ENCODE data around the gene GALNT14. TPM values are rescaled to one million over a fixed set of nuclear protein-coding genes. Genes with fewer than 3 reads are reported as not detected.

GALNT14 gene
- total and polyA plus RNA-seq, 10 donors: 2.7 to 18.5 (median 4.5) TPM

DNA sequence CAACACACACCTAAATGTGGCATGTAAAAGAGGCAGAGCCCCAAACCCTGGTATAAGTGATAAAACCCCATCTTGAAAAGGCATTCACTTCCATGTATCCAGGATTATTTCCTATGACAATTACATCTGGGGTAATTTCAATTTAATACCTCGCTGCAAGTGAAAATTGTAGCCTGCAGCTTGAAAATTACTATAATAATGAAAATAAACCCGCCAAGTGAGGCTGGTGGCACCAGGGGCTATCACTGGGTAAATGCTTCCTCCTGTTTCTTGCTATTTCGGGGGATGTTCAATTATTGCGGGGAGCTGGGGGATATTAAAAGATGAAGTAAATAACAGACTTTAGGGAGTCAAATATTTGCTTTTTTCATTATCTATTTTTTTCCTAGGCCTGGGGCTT is 171.5 kb downstream of the GALNT14 start:
- H3K36me3 ChIP-seq: peaks cover 0 to 7% (median 0%) of the 10 kb centered on the region in 6 donors
- DNase-seq: no peak
- no peak overlapping the region for H3K27ac ChIP-seq
- no peak overlapping the region for H3K4me3 ChIP-seq
- no peaks in the 10 kb centered on the region for H3K9me3 ChIP-seq
- no peaks in the 10 kb centered on the region for H3K27me3 ChIP-seq (replicated peaks in 1 of 7)
- intact Hi-C loops (cut with DNase I; ENCODE audit: low total_unique reads): no loop called here
- TF ChIP-seq, protein P1, sequence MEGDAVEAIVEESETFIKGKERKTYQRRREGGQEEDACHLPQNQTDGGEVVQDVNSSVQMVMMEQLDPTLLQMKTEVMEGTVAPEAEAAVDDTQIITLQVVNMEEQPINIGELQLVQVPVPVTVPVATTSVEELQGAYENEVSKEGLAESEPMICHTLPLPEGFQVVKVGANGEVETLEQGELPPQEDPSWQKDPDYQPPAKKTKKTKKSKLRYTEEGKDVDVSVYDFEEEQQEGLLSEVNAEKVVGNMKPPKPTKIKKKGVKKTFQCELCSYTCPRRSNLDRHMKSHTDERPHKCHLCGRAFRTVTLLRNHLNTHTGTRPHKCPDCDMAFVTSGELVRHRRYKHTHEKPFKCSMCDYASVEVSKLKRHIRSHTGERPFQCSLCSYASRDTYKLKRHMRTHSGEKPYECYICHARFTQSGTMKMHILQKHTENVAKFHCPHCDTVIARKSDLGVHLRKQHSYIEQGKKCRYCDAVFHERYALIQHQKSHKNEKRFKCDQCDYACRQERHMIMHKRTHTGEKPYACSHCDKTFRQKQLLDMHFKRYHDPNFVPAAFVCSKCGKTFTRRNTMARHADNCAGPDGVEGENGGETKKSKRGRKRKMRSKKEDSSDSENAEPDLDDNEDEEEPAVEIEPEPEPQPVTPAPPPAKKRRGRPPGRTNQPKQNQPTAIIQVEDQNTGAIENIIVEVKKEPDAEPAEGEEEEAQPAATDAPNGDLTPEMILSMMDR (IDR thresholded peaks at IDR 0.05 in 8 of 11, conservative IDR thresholded peaks at IDR 0.05 in 3 of 11): no peak
- TF ChIP-seq POLR2A (IDR thresholded peaks at IDR 0.05) (no peak), POLR2AphosphoS5 (IDR thresholded peaks at IDR 0.05) (no peak)
- no peaks in the 10 kb centered on the region for H3K4me1 ChIP-seq
- WGBS, 5 donors: 87 to 94% (median 94%) methylated on average over 4 of the region's 4 CpGs

DNA sequence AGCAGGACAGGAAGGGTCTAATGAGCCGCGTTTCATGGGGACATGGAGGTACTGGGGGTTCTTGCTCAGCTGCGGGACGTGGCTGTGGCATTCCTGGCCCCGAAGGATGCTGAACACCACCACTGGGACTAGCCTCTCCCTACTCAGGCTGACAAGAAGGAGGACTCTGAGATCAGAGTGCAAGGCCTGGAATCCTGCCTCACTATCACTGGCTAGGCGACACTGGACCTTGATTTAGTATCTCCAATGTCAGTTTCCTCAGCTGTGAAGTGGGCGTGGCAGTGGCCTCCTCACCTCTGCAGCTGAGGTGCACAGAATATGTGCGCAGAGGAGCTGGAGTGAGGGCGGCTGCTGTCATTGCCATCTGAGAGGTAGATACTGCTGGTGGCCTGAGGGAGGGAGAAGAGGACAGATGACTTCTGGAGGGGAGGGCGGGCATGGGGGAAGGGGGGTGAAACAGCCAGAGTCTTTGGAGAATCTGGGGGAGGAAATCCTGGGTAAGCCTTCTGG is 173.2 kb downstream of the GALNT14 start:
- Histone ChIP-seq H3K4me1 (no peaks in the 10 kb centered on the region), H3K27ac (no peak overlapping the region), H3K9me3 (no peaks in the 10 kb centered on the region), H3K4me3 (no peak overlapping the region), H3K36me3 (peaks cover 0 to 7% (median 0%) of the 10 kb centered on the region in 6 donors), H3K27me3 (replicated peaks in 1 of 7) (no peaks in the 10 kb centered on the region)
- WGBS, 5 donors: 79 to 92% (median 88%) methylated on average over 10 of the region's 10 CpGs
- no peak for DNase-seq
- TF ChIP-seq, protein P1 (IDR thresholded peaks at IDR 0.05 in 8 of 11, conservative IDR thresholded peaks at IDR 0.05 in 3 of 11): no peak
- no peak for TF ChIP-seq POLR2A (IDR thresholded peaks at IDR 0.05)
- TF ChIP-seq POLR2AphosphoS5 (IDR thresholded peaks at IDR 0.05): no peak
- intact Hi-C loops (cut with DNase I; ENCODE audit: low total_unique reads): no loop called here

DNA sequence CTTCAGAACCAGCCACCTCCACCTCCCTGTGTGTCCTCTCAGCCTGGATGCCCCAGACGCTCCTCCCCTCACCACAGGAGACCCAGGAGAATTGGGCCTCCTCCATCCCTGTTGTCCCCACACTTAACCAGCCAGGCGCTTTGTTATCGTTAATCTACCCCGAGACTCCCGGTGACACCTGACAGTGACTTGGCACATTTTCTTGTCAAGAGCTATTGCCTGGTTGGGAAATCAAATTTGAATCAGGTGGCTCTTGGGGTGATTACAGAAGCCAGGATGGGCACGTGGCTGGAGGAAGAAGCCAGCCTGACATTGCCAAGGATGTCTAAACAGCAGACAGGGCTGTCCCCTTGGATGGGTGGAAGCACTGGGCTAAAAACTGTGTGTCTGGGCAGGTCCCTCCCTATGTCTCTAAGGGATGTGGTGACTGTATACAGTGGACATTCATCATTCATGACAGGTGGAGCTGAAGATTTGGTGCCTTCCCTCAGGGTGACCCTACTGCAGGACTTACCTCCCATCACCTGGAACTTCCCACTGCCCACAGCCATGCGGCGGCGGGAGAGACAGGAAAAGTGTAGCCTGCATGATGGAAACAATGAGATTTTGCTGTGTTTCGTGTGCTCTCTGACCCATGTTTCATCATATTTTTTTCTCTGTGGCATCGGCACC is 173.8 kb downstream of the GALNT14 start:
- intact Hi-C loops (cut with DNase I; ENCODE audit: low total_unique reads): no loop called here
- H3K4me1 ChIP-seq: no peaks in the 10 kb centered on the region
- no peak overlapping the region for H3K4me3 ChIP-seq
- peaks cover 0 to 7% (median 0%) of the 10 kb centered on the region in 6 donors for H3K36me3 ChIP-seq
- no peaks in the 10 kb centered on the region for H3K9me3 ChIP-seq
- 83 to 88% (median 86%) methylated on average over 11 of the region's 11 CpGs for WGBS, 5 donors
- TF ChIP-seq, protein P1 (IDR thresholded peaks at IDR 0.05 in 8 of 11, conservative IDR thresholded peaks at IDR 0.05 in 3 of 11): no peak
- TF ChIP-seq POLR2A (IDR thresholded peaks at IDR 0.05): no peak
- H3K27ac ChIP-seq: no peak overlapping the region
- H3K27me3 ChIP-seq (replicated peaks in 1 of 7): no peaks in the 10 kb centered on the region
- DNase-seq: no peak

DNA sequence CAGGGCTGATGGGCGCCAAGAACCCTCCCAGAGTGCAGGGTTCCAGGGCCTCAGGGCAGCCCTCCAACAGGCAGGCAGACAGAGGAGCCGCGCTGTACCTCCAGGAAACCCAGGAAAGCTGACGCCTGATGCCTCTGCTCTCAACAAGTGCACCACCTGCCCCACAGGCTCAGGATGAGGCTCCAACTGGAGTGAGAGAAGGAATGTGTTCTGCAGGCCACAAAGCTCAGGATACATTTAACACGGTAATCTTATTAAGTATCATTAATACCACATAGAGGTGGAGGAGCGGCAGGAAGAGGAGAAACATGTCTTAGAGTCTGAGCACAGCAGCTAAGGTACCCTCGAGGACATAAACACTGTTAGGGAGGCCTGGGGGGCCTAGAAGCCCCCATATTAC is 175.1 kb downstream of the GALNT14 start:
- Histone ChIP-seq H3K27ac (no peak overlapping the region), H3K36me3 (peaks cover 0 to 7% (median 0%) of the 10 kb centered on the region in 6 donors), H3K4me1 (no peaks in the 10 kb centered on the region), H3K27me3 (replicated peaks in 1 of 7) (no peaks in the 10 kb centered on the region), H3K9me3 (no peaks in the 10 kb centered on the region), H3K4me3 (no peak overlapping the region)
- TF ChIP-seq POLR2A (IDR thresholded peaks at IDR 0.05): no peak
- TF ChIP-seq POLR2AphosphoS5 (IDR thresholded peaks at IDR 0.05): no peak
- TF ChIP-seq, protein P1 (IDR thresholded peaks at IDR 0.05 in 8 of 11, conservative IDR thresholded peaks at IDR 0.05 in 3 of 11): no peak
- no peak for DNase-seq
- intact Hi-C loops (cut with DNase I; ENCODE audit: low total_unique reads): no loop called here
- 77 to 87% (median 85%) methylated on average over 7 of the region's 7 CpGs for WGBS, 5 donors
